WTC11 (cell line): ENCODE data around the gene VAV2. TPM values are rescaled to one million over a fixed set of nuclear protein-coding genes. Genes with fewer than 3 reads are reported as not detected.
A peak's percentile ranks its signal among the peaks of the same experiment; 100 is the strongest.

Experiments used
- ATAC-seq: fragments of 200-7000 bp; cut with Tn5 transposase; 2 replicates; pipeline ENCODE4 v1.10.0; 2021; ENCODE audit warnings: mild to moderate bottlenecking, moderate library complexity
- CTCF ChIA-PET: fragments of 300-600 bp; sonication (Branson Sonifier 250); formaldehyde crosslinking; loops from one replicate; lab custom pipeline; 2021; ENCODE audit warnings: antibody characterized with exemption; lab: Charles Lee
- POLR2A ChIA-PET: fragments of 350-600 bp; sonication (Branson Sonifier 250); formaldehyde crosslinking; loops from one replicate; lab custom pipeline; 2021; ENCODE audit warnings: antibody characterized with exemption; lab: Charles Lee
- DNase-seq: peaks from one replicate; pipeline ENCODE4 v3.0.0; 2021; ENCODE audit warnings: low spot score
- H3K27ac Mint-ChIP-seq: 2 replicates; pipeline ENCODE4 v1.8.0; 2021; ENCODE audit warnings: mixed read lengths
- H3K27me3 Mint-ChIP-seq: 2 replicates; pipeline ENCODE4 v1.8.0; 2021; ENCODE audit warnings: low read depth, mild to moderate bottlenecking, moderate library complexity, mixed read lengths
- H3K36me3 Mint-ChIP-seq: 2 replicates; pipeline ENCODE4 v1.8.0; 2021; ENCODE audit warnings: mixed read lengths
- H3K4me1 Mint-ChIP-seq: 2 replicates; pipeline ENCODE4 v1.8.0; 2022; ENCODE audit warnings: mixed read lengths
- H3K4me3 Mint-ChIP-seq: 2 replicates; pipeline ENCODE4 v1.8.0; 2021; ENCODE audit warnings: mild to moderate bottlenecking, moderate library complexity, mixed read lengths
- H3K9me3 Mint-ChIP-seq: 2 replicates; pipeline ENCODE4 v1.8.0; 2021; ENCODE audit warnings: mixed read lengths
- NR1H2 ChIP-seq: sonication (generic); formaldehyde crosslinking; IDR thresholded peaks from 2 replicates; pipeline ENCODE4 v1.9.0; 2021; ENCODE audit warnings: mild to moderate bottlenecking, moderate library complexity, missing genetic modification reagents
- OVOL2 ChIP-seq: fragments of 250-450 bp; sonication (Bioruptor Pico); IDR thresholded peaks from 2 replicates; pipeline ENCODE4 v1.9.0; 2021; ENCODE audit warnings: mild to moderate bottlenecking, borderline replicate concordance
- PRRX2 ChIP-seq: fragments of 250-450 bp; sonication (Bioruptor Pico); IDR thresholded peaks from 2 replicates; pipeline ENCODE4 v1.8.0; 2021; ENCODE audit warnings: mild to moderate bottlenecking
- RORB ChIP-seq: fragments of 250-450 bp; sonication (Bioruptor Pico); IDR thresholded peaks from 2 replicates; pipeline ENCODE4 v1.9.0; 2021; ENCODE audit warnings: mild to moderate bottlenecking
- ZNF219 ChIP-seq: sonication (generic); formaldehyde crosslinking; IDR thresholded peaks from 2 replicates; pipeline ENCODE4 v1.8.0; 2023; ENCODE audit warnings: missing genetic modification reagents, mild to moderate bottlenecking, borderline replicate concordance
- ZNF232 ChIP-seq: sonication (generic); formaldehyde crosslinking; IDR thresholded peaks from 2 replicates; pipeline ENCODE4 v1.8.0; 2022; ENCODE audit warnings: mild to moderate bottlenecking, missing genetic modification reagents
- ZNF423 ChIP-seq: fragments of 250-450 bp; sonication (Bioruptor Pico); IDR thresholded peaks from 2 replicates; pipeline ENCODE4 v2.1.2; 2022; ENCODE audit warnings: mild to moderate bottlenecking, moderate library complexity
- total RNA-seq: library from RNA; stranded (reverse); gene quantifications from 3 replicates; pipeline ENCODE4 v1.2.3, GENCODE V29; 2021
- TF ChIP-seq, protein P1 (sequence below): sonication (generic); formaldehyde crosslinking; IDR thresholded peaks from 2 replicates; pipeline ENCODE4 v1.8.0; 2022; ENCODE audit warnings: mild to moderate bottlenecking, missing genetic modification reagents
- TF ChIP-seq, protein P2 (sequence below): fragments of 250-450 bp; sonication (Bioruptor Pico); IDR thresholded peaks from 2 replicates; pipeline ENCODE4 v1.9.0; 2021; ENCODE audit warnings: moderate library complexity, mild to moderate bottlenecking, inconsistent platforms, borderline replicate concordance
- TF ChIP-seq, protein P3 (sequence below): fragments of 250-450 bp; sonication (Bioruptor Pico); conservative IDR thresholded peaks from 2 replicates; pipeline ENCODE4 v1.9.0; 2021; ENCODE audit warnings: mild to moderate bottlenecking
- TF ChIP-seq, protein P4 (sequence below): sonication (generic); formaldehyde crosslinking; IDR thresholded peaks from 2 replicates; pipeline ENCODE4 v1.8.1; 2022; ENCODE audit warnings: missing genetic modification reagents, borderline replicate concordance
- TF ChIP-seq, protein P5 (sequence below): fragments of 200-600 bp; IDR thresholded peaks from 2 replicates; pipeline ENCODE4 v1.8.0; 2022; ENCODE audit warnings: antibody characterized with exemption
- TF ChIP-seq, protein P6 (sequence below): sonication (generic); formaldehyde crosslinking; IDR thresholded peaks from 2 replicates; pipeline ENCODE4 v1.8.0; 2022; ENCODE audit warnings: missing genetic modification reagents
- TF ChIP-seq, protein P7 (sequence below): sonication (generic); formaldehyde crosslinking; IDR thresholded peaks from 2 replicates; pipeline ENCODE4 v1.8.1; 2023; ENCODE audit warnings: mild to moderate bottlenecking, moderate library complexity, missing genetic modification reagents

VAV2 gene
- total RNA-seq, 1 experiment from 2014 or later: 39.7 TPM

DNA sequence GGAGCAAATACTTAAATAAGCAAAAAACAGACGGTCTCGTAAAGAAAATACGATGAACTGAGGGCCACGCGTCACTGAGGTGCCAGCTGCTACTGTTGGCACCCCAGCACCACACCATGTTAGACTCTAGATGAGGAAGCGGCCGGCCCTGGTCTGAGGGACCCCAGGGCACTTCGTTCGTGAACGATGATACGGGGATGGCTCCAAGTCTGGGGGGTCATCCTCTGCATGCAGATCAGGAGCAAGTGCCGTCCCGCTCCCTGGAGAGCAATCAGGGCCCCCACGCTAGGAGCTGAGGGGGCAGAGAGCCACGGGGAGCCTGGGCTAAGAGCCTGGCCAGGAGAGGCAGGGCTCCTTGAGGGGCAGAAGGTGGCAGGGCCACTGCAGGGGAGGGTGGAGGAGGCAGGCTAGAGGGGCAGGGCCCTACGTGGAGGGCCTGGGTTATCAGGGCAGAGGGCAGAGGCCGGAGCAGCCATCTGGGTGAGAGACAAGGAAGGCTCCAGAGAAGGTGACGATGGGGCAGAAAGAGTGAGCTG is 278.1 kb downstream of the VAV2 start:
- no peaks in the 10 kb centered on the region for H3K36me3 Mint-ChIP-seq
- POLR2A ChIA-PET: no interaction called here
- no peak for TF ChIP-seq RORB
- no peak for TF ChIP-seq ZNF232 (CRISPR knock-in tag)
- TF ChIP-seq, protein P1, sequence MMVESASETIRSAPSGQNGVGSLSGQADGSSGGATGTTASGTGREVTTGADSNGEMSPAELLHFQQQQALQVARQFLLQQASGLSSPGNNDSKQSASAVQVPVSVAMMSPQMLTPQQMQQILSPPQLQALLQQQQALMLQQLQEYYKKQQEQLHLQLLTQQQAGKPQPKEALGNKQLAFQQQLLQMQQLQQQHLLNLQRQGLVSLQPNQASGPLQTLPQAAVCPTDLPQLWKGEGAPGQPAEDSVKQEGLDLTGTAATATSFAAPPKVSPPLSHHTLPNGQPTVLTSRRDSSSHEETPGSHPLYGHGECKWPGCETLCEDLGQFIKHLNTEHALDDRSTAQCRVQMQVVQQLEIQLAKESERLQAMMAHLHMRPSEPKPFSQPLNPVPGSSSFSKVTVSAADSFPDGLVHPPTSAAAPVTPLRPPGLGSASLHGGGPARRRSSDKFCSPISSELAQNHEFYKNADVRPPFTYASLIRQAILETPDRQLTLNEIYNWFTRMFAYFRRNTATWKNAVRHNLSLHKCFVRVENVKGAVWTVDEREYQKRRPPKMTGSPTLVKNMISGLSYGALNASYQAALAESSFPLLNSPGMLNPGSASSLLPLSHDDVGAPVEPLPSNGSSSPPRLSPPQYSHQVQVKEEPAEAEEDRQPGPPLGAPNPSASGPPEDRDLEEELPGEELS (CRISPR knock-in tag): no peak
- TF ChIP-seq, protein P2, sequence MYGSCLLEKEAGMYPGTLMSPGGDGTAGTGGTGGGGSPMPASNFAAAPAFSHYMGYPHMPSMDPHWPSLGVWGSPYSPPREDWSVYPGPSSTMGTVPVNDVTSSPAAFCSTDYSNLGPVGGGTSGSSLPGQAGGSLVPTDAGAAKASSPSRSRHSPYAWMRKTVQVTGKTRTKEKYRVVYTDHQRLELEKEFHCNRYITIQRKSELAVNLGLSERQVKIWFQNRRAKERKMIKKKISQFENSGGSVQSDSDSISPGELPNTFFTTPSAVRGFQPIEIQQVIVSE (CRISPR knock-in tag): no peak
- no peak for TF ChIP-seq ZNF219
- TF ChIP-seq ZNF423 (CRISPR knock-in tag): no peak
- TF ChIP-seq, protein P3, sequence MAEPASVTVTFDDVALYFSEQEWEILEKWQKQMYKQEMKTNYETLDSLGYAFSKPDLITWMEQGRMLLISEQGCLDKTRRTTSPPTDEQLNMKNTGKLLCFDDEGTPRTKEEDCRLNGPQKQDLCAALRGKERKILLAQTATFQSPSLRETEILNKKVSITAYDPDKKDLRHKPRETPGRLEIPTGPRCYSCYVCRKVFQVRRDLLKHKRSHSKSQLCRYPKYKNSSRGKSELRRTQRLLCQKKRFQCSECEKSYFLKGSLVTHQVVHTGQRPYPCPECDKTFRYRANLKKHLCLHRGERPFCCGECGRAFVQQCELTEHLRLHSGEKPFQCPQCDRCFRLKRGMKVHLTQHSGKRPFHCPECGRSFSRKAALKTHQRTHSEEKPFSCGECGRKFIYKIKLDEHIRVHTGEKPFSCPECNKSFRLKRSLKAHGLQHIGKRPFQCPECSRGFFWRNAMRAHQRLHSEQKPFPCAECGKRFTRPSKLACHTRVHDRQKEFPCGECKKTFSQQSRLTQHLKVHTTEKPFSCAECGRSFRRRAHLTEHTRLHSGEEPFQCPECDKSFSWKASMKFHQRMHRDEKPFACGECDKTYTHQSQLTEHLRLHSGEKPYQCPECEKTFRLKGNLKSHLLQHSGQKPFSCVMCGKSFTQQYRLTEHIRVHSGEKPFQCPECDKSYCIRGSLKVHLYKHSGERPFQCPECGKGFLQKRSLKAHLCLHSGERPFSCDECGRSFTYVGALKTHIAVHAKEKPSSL (CRISPR knock-in tag): no peak
- TF ChIP-seq, protein P4, sequence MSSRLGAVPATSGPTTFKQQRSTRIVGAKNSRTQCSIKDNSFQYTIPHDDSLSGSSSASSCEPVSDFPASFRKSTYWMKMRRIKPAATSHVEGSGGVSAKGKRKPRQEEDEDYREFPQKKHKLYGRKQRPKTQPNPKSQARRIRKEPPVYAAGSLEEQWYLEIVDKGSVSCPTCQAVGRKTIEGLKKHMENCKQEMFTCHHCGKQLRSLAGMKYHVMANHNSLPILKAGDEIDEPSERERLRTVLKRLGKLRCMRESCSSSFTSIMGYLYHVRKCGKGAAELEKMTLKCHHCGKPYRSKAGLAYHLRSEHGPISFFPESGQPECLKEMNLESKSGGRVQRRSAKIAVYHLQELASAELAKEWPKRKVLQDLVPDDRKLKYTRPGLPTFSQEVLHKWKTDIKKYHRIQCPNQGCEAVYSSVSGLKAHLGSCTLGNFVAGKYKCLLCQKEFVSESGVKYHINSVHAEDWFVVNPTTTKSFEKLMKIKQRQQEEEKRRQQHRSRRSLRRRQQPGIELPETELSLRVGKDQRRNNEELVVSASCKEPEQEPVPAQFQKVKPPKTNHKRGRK (CRISPR knock-in tag): no peak
- TF ChIP-seq OVOL2 (CRISPR knock-in tag): no peak
- TF ChIP-seq PRRX2: no peak
- TF ChIP-seq, protein P5, sequence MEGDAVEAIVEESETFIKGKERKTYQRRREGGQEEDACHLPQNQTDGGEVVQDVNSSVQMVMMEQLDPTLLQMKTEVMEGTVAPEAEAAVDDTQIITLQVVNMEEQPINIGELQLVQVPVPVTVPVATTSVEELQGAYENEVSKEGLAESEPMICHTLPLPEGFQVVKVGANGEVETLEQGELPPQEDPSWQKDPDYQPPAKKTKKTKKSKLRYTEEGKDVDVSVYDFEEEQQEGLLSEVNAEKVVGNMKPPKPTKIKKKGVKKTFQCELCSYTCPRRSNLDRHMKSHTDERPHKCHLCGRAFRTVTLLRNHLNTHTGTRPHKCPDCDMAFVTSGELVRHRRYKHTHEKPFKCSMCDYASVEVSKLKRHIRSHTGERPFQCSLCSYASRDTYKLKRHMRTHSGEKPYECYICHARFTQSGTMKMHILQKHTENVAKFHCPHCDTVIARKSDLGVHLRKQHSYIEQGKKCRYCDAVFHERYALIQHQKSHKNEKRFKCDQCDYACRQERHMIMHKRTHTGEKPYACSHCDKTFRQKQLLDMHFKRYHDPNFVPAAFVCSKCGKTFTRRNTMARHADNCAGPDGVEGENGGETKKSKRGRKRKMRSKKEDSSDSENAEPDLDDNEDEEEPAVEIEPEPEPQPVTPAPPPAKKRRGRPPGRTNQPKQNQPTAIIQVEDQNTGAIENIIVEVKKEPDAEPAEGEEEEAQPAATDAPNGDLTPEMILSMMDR: no peak
- TF ChIP-seq, protein P6, sequence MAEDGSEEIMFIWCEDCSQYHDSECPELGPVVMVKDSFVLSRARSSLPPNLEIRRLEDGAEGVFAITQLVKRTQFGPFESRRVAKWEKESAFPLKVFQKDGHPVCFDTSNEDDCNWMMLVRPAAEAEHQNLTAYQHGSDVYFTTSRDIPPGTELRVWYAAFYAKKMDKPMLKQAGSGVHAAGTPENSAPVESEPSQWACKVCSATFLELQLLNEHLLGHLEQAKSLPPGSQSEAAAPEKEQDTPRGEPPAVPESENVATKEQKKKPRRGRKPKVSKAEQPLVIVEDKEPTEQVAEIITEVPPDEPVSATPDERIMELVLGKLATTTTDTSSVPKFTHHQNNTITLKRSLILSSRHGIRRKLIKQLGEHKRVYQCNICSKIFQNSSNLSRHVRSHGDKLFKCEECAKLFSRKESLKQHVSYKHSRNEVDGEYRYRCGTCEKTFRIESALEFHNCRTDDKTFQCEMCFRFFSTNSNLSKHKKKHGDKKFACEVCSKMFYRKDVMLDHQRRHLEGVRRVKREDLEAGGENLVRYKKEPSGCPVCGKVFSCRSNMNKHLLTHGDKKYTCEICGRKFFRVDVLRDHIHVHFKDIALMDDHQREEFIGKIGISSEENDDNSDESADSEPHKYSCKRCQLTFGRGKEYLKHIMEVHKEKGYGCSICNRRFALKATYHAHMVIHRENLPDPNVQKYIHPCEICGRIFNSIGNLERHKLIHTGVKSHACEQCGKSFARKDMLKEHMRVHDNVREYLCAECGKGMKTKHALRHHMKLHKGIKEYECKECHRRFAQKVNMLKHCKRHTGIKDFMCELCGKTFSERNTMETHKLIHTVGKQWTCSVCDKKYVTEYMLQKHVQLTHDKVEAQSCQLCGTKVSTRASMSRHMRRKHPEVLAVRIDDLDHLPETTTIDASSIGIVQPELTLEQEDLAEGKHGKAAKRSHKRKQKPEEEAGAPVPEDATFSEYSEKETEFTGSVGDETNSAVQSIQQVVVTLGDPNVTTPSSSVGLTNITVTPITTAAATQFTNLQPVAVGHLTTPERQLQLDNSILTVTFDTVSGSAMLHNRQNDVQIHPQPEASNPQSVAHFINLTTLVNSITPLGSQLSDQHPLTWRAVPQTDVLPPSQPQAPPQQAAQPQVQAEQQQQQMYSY (CRISPR knock-in tag): no peak
- TF ChIP-seq, protein P7, sequence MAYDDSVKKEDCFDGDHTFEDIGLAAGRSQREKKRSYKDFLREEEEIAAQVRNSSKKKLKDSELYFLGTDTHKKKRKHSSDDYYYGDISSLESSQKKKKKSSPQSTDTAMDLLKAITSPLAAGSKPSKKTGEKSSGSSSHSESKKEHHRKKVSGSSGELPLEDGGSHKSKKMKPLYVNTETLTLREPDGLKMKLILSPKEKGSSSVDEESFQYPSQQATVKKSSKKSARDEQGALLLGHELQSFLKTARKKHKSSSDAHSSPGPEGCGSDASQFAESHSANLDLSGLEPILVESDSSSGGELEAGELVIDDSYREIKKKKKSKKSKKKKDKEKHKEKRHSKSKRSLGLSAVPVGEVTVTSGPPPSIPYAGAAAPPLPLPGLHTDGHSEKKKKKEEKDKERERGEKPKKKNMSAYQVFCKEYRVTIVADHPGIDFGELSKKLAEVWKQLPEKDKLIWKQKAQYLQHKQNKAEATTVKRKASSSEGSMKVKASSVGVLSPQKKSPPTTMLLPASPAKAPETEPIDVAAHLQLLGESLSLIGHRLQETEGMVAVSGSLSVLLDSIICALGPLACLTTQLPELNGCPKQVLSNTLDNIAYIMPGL (CRISPR knock-in tag): no peak
- TF ChIP-seq NR1H2: no peak
- CTCF ChIA-PET: interaction anchor here (0.7 to 4.1 kb wide), 9 partner anchors 12 to 279 kb away, joined by 3 to 17 read pairs (median 6); no protein-coding TSS in a partner anchor
- H3K27me3 Mint-ChIP-seq: no peaks in the 10 kb centered on the region
- peak overlapping the region; percentile 86 for H3K27ac Mint-ChIP-seq
- H3K4me1 Mint-ChIP-seq: peaks cover 5% of the 10 kb centered on the region
- no peaks in the 10 kb centered on the region for H3K9me3 Mint-ChIP-seq
- DNase-seq: no peak
- H3K4me3 Mint-ChIP-seq: no peak overlapping the region
- ATAC-seq: no peak
